ENCODE measurements around the gene SERP2.

DNA sequence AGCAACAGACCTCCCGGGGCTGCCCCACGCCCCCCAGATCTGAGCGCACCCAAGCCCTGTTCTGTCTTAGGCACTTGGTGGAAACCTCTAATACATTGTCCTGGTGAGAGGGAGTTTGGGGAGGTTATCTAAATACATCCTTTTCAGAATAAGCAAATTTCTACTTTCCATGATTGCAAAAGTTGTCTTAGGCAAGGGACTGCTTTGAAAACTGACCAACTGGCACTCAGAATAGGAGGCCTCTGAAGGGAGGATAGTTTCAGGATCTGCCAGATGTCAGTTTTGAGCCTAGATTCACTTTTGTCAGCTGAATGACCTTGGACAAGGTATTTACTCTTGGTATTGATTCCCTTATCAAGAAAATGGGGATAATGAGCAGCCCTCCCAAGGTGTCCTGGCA, 11.8 kb downstream of the SERP2 start:
- TF ChIP-seq IRF2 (CRISPR knock-in tag; IDR thresholded peaks at IDR 0.05) (no peak), CTCF (IDR thresholded peaks at IDR 0.05 in 2 of 3, conservative IDR thresholded peaks at IDR 0.05 in 1 of 3; ENCODE audit: insufficient read depth in 2 of 3, low read depth in 1 of 3, low read length in 3 of 3) (no peak), TAF1 (IDR thresholded peaks at IDR 0.05; ENCODE audit: control insufficient read depth, extremely low read depth, insufficient read depth, low read length, severe bottlenecking) (no peak), ZNF347 (CRISPR knock-in tag; IDR thresholded peaks at IDR 0.05; ENCODE audit: low read depth) (no peak), ATF2 (CRISPR knock-in tag; IDR thresholded peaks at IDR 0.05) (no peak), CAMTA2 (CRISPR knock-in tag; conservative IDR thresholded peaks at IDR 0.05) (no peak), FOXK1 (CRISPR knock-in tag; IDR thresholded peaks at IDR 0.05; ENCODE audit: borderline replicate concordance) (no peak), EZH2 (IDR thresholded peaks at IDR 0.05; ENCODE audit: borderline replicate concordance, low read depth, low read length) (no peak), HDAC2 (IDR thresholded peaks at IDR 0.05) (no peak)

All from K562 (cell line).